ENCODE data around the gene SERPINH1.

DNA sequence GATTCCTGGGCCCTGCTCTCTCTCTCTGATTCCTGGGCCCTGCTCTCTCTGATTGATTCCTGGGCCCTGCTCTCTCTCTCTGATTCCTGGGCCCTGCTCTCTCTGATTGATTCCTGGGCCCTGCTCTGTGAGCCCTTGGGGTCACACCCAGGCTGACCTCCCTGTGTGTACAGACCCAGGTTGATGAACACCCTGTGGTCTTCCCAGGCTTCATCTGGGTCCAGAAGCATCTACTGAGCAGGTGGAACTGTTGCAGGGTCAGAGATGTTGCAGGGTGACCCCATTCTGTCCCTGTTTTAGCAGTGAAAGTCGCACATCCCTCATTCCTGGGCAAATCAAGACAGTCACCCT is 20.0 kb upstream of the SERPINH1 start:
- TF ChIP-seq, protein P1, sequence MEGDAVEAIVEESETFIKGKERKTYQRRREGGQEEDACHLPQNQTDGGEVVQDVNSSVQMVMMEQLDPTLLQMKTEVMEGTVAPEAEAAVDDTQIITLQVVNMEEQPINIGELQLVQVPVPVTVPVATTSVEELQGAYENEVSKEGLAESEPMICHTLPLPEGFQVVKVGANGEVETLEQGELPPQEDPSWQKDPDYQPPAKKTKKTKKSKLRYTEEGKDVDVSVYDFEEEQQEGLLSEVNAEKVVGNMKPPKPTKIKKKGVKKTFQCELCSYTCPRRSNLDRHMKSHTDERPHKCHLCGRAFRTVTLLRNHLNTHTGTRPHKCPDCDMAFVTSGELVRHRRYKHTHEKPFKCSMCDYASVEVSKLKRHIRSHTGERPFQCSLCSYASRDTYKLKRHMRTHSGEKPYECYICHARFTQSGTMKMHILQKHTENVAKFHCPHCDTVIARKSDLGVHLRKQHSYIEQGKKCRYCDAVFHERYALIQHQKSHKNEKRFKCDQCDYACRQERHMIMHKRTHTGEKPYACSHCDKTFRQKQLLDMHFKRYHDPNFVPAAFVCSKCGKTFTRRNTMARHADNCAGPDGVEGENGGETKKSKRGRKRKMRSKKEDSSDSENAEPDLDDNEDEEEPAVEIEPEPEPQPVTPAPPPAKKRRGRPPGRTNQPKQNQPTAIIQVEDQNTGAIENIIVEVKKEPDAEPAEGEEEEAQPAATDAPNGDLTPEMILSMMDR (IDR thresholded peaks at IDR 0.05) = no peak
- TF ChIP-seq POLR2A (IDR thresholded peaks at IDR 0.05) = no peak

All from uterus (tissue), 2 donors.